ENCODE measurements around the gene NWD2. TPM values are rescaled to one million over a fixed set of nuclear protein-coding genes. Genes with fewer than 3 reads are reported as not detected.

NWD2 gene
- total and polyA plus RNA-seq, 7 donors: 0.01 to 0.03 TPM; not detected in 5

DNA sequence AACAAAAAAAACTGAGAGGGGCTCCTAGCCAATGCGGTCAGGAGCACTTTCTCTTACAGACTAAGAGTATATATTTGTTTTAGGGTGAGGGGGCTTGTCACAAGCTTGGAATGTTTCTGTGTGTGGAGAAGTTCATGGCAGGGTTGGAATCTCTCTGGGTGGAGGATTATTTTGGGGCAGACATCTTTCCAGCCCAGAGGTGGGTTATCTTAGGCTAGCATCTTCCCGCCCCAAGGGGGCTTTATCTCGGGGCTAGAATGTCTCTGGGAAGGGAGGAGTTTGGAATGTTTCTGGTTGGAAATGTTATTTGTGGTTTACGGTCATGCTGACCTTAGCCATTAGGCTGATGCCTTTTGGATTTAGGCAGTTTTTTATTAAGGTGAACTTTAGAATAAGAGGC is 236.0 kb downstream of the NWD2 start:
- 66 to 80% (median 72%) methylated on average over 4 of the region's 4 CpGs for WGBS, 3 donors
- no peak for DNase-seq
- intact Hi-C loops (cut with DNase I): no loop called here

DNA sequence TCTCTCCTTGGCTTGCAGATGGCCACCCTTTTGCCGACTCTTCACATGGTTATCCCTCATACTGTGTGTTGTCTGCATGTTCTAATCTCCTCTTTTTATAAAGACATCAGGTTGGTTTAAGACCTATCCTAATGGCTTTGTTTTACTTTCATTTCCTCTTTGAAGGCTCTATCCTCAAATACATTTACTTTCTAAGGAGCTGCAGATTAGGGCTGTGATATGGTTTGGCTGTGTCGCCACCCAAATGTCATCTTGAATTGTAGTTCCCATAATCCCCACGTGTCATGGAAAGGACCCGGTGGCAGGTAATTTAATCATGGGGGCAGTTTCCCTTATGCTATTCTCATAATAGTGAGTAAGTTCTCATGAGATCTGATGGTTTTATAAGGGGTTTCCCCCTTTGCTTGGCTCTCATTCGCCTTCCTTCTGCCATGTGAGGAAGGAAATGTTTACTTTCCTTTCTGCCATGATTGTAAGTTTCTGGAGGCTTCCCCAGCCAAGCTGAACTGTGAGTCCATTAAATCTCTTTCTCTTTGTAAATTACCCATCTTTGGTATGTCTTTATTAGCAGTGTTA is 237.1 kb downstream of the NWD2 start:
- H3K36me3 ChIP-seq (ENCODE audit: insufficient read depth in 1 of 2, low read depth in 1 of 2): no peaks in the 10 kb centered on the region
- DNase-seq (no peak), ATAC-seq (no peak)
- no peak overlapping the region for H3K27ac ChIP-seq
- TF ChIP-seq, protein P1, sequence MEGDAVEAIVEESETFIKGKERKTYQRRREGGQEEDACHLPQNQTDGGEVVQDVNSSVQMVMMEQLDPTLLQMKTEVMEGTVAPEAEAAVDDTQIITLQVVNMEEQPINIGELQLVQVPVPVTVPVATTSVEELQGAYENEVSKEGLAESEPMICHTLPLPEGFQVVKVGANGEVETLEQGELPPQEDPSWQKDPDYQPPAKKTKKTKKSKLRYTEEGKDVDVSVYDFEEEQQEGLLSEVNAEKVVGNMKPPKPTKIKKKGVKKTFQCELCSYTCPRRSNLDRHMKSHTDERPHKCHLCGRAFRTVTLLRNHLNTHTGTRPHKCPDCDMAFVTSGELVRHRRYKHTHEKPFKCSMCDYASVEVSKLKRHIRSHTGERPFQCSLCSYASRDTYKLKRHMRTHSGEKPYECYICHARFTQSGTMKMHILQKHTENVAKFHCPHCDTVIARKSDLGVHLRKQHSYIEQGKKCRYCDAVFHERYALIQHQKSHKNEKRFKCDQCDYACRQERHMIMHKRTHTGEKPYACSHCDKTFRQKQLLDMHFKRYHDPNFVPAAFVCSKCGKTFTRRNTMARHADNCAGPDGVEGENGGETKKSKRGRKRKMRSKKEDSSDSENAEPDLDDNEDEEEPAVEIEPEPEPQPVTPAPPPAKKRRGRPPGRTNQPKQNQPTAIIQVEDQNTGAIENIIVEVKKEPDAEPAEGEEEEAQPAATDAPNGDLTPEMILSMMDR (IDR thresholded peaks at IDR 0.05): no peak
- 75 to 78% (median 76%) methylated on average over 5 of the region's 5 CpGs for WGBS, 3 donors
- H3K27me3 ChIP-seq (ENCODE audit: insufficient read depth in 3 of 3, low read length in 2 of 3): no peaks in the 10 kb centered on the region
- H3K9me3 ChIP-seq: no peaks in the 10 kb centered on the region
- H3K4me3 ChIP-seq: no peak overlapping the region
- no peaks in the 10 kb centered on the region for H3K4me1 ChIP-seq
- intact Hi-C loops (cut with DNase I): no loop called here

More for the DNA sequence above, 236.0 kb downstream of the NWD2 start:
- H3K27ac ChIP-seq: no peak overlapping the region
- ATAC-seq: no peak
- no peak overlapping the region for H3K4me3 ChIP-seq
- H3K27me3 ChIP-seq (ENCODE audit: insufficient read depth in 3 of 3, low read length in 2 of 3): no peaks in the 10 kb centered on the region
- H3K36me3 ChIP-seq (ENCODE audit: insufficient read depth in 1 of 2, low read depth in 1 of 2): no peaks in the 10 kb centered on the region
- H3K9me3 ChIP-seq: no peaks in the 10 kb centered on the region
- no peaks in the 10 kb centered on the region for H3K4me1 ChIP-seq
- TF ChIP-seq, protein P1 (IDR thresholded peaks at IDR 0.05): no peak

DNA sequence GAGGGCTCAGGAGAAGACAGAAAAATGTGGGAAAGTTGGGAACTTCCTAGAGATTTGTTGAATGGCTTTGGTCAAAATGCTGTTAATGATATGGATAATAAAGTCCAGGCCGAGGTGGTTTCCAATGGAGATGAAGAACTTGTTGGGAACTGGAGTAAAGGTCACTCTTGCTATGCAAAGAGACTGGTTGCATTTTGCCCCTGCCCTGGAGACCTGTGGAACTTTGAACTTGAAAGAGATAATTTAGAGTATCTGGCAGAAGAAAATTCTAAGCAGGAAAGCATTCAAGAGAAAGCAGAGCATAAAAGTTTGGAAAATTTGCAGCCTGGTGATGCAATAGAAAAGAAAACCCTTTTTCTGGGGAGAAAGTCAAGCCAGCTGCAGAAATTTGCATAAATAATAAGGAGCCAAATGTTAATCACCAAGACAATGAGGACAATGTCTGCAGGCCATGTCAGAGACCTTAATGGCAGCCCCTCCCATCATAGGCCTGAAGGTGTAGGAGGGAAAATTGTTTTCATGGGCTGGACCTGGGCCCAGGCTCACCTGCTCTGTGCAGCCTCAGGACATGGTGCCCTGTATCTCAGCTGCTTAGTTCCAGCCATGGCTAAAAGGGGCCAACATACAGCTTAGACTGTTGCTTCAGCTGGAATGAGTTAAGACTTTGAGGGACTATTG is 237.8 kb downstream of the NWD2 start:
- DNase-seq (no peak), ATAC-seq (no peak)
- H3K4me1 ChIP-seq: no peaks in the 10 kb centered on the region
- H3K9me3 ChIP-seq: no peaks in the 10 kb centered on the region
- no peak overlapping the region for H3K4me3 ChIP-seq
- no peak overlapping the region for H3K27ac ChIP-seq
- 40 to 69% (median 64%) methylated on average over 1 of the region's 1 CpG for WGBS, 3 donors
- H3K36me3 ChIP-seq (ENCODE audit: insufficient read depth in 1 of 2, low read depth in 1 of 2): no peaks in the 10 kb centered on the region
- TF ChIP-seq, protein P1 (IDR thresholded peaks at IDR 0.05): no peak
- H3K27me3 ChIP-seq (ENCODE audit: insufficient read depth in 3 of 3, low read length in 2 of 3): no peaks in the 10 kb centered on the region
- intact Hi-C loops (cut with DNase I): no loop called here

DNA sequence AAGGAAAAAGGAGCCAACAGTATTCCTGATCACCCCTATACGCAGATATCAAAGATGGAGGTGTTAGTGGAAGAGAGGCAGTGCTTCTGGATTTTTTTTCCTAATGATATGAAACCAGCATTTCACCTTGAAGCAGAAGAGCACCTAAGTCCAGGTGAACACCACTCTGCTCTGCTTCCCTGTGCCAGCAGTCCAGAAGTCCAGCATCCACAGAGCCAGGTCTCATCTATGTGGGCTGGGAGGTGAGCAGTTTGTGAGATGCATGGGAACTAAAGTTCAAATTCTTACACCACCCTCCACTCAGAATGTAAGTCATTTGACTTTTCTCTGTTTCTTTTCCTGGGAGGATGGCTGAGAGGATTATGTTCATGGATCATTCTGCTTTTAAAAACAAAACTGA is 239.1 kb downstream of the NWD2 start:
- intact Hi-C loops (cut with DNase I): no loop called here

More for the DNA sequence above, 239.1 kb downstream of the NWD2 start:
- H3K27ac ChIP-seq: no peak overlapping the region
- ATAC-seq (no peak), DNase-seq (no peak)
- H3K4me3 ChIP-seq: no peak overlapping the region
- H3K4me1 ChIP-seq: no peaks in the 10 kb centered on the region
- 0 to 97% (median 64%) methylated on average over 1 of the region's 1 CpG for WGBS, 3 donors
- no peaks in the 10 kb centered on the region for H3K27me3 ChIP-seq (ENCODE audit: insufficient read depth in 3 of 3, low read length in 2 of 3)
- no peaks in the 10 kb centered on the region for H3K36me3 ChIP-seq (ENCODE audit: insufficient read depth in 1 of 2, low read depth in 1 of 2)
- no peaks in the 10 kb centered on the region for H3K9me3 ChIP-seq
- TF ChIP-seq, protein P1 (IDR thresholded peaks at IDR 0.05): no peak

All from psoas muscle (tissue), 8 donors.